Gastrocnemius medialis (tissue), 4 donors: Measurements from ENCODE around the gene PTGR2. TPM values are rescaled to one million over a fixed set of nuclear protein-coding genes. Genes with fewer than 3 reads are reported as not detected.
"Not testable (repeated sequence)": the region's sequence is repeated elsewhere in the genome, so short reads cannot be mapped to it uniquely, and the experiment has no call there.

Source experiments
- ATAC-seq, 2 donors: fragments of 150-250 bp; one replicate each; pipeline ENCODE4 v1.9.1; 2016
- DNase-seq, 2 donors: peaks; one replicate each; pipeline ENCODE4 v3.0.0-alpha.2; 2019
- H3K27ac ChIP-seq, 4 donors: fragments of 200-600 bp; sonication (generic); 1 replicate in 1 of 4; 2 replicates in 3 of 4; pipeline ENCODE4 v1.5.1; 2016 to 2018; ENCODE audit warnings: mild to moderate bottlenecking in 2 of 4, moderate library complexity in 1 of 4
- H3K27me3 ChIP-seq, 3 donors: fragments of 200-600 bp; sonication (generic) in 2 of 3; 1 replicate in 1 of 3; 2 replicates in 2 of 3; pipeline versions ENCODE4 v1.5.1 to v1.6.0; 2016 to 2019; ENCODE audit warnings: mild to moderate bottlenecking in 1 of 3, moderate library complexity in 1 of 3
- H3K36me3 ChIP-seq, 2 donors: fragments of 200-600 bp; sonication (generic) in 1 of 2; one replicate each; pipeline ENCODE4 v1.5.1; 2017 to 2018
- H3K4me1 ChIP-seq, 2 donors: fragments of 200-600 bp; sonication (generic) in 1 of 2; one replicate each; pipeline ENCODE4 v1.5.1; 2016 to 2017; ENCODE audit warnings: mild to moderate bottlenecking in 2 of 2
- H3K4me3 ChIP-seq, 4 donors: fragments of 200-600 bp; sonication (generic) in 3 of 4; 1 replicate in 1 of 4; 2 replicates in 3 of 4; pipeline ENCODE4 v1.5.1; 2016 to 2019; ENCODE audit warnings: mild to moderate bottlenecking in 2 of 4
- H3K9me3 ChIP-seq, 3 donors: fragments of 200-600 bp; sonication (generic) in 2 of 3; 1 replicate in 1 of 3; 2 replicates in 2 of 3; pipeline ENCODE4 v1.5.1; 2016 to 2019
- CTCF ChIP-seq, 5 experiments: fragments of 450-650 bp in 3 of 5; fragments of 200-600 bp in 2 of 5; sonication (generic) in 2 of 5; IDR thresholded peaks in 4 of 5; conservative IDR thresholded peaks in 1 of 5; 1 replicate in 4 of 5; 2 replicates in 1 of 5; pipeline ENCODE4 v1.5.1; 2016 to 2019; ENCODE audit warnings: antibody characterized with exemption in 5 of 5, mild to moderate bottlenecking in 3 of 5, moderate library complexity in 3 of 5
- POLR2A ChIP-seq, 2 donors: fragments of 450-650 bp; IDR thresholded peaks; one replicate each; pipeline ENCODE4 v1.6.1; 2017; ENCODE audit warnings: antibody characterized with exemption in 2 of 2, mild to moderate bottlenecking in 2 of 2, moderate library complexity in 2 of 2
- in situ Hi-C, 4 donors: fragments of 200-750 bp; cut with MboI; loops; one replicate each; pipeline versions ENCODE4 v1.15.0 to v1.8.0; 2017; ENCODE audit warnings: low sequenced_read_pairs in 4 of 4
- intact Hi-C: fragments of 100-400 bp; cut with DNase I; formaldehyde crosslinking; loops from one replicate; pipeline ENCODE4 v1.15.1; 2023; ENCODE audit warnings: low total_unique reads
- total RNA-seq, 4 donors: library from RNA; depleted of rRNA; stranded (reverse); fragments of >200 nt; gene quantifications; one replicate each; pipeline versions ENCODE4 v1.1.0 to v1.2.3, GENCODE V29; 2016

Gene PTGR2
- total RNA-seq, 4 donors from 2014 or later, result 5.6 to 15.7 (median 9.9) TPM

GRCh38 chr14:73896521-73896920 is 44.9 kb downstream of the PTGR2 start:
- ATAC-seq, result no peak
- Histone ChIP-seq H3K27me3 (no peaks in the 10 kb centered on the region), H3K9me3 (no peaks in the 10 kb centered on the region), H3K4me3 (no peak overlapping the region), H3K36me3 (peaks cover 0 to 61% of the 10 kb centered on the region in 2 donors), H3K27ac (no peak overlapping the region), H3K4me1 (peaks cover 0 to 15% of the 10 kb centered on the region in 2 donors)
- no peak for TF ChIP-seq CTCF (IDR thresholded peaks at IDR 0.05 in 4 of 5, conservative IDR thresholded peaks at IDR 0.05 in 1 of 5)
- TF ChIP-seq POLR2A (IDR thresholded peaks at IDR 0.05), result no peak
- DNase-seq, result no peak
- intact Hi-C loops, result no loop called here
- in situ Hi-C loops, result no loop called here

GRCh38 chr14:73903028-73903427 is 51.4 kb downstream of the PTGR2 start:
- in situ Hi-C loops, result no loop called here
- Histone ChIP-seq H3K27ac (no peak overlapping the region), H3K27me3 (no peaks in the 10 kb centered on the region), H3K4me1 (peaks cover 0 to 15% of the 10 kb centered on the region in 2 donors), H3K4me3 (no peak overlapping the region), H3K36me3 (peaks cover 0 to 65% of the 10 kb centered on the region in 2 donors), H3K9me3 (no peaks in the 10 kb centered on the region)
- TF ChIP-seq POLR2A (IDR thresholded peaks at IDR 0.05), result no peak
- TF ChIP-seq CTCF (IDR thresholded peaks at IDR 0.05 in 4 of 5, conservative IDR thresholded peaks at IDR 0.05 in 1 of 5), result no peak
- intact Hi-C loops, result no loop called here
- DNase-seq (no peak), ATAC-seq (no peak)

GRCh38 chr14:73909681-73910080 is 58.0 kb downstream of the PTGR2 start:
- ATAC-seq, result no peak

GRCh38 chr14:73913256-73913655 is 61.6 kb downstream of the PTGR2 start:
- H3K4me1 ChIP-seq, result no peaks in the 10 kb centered on the region
- intact Hi-C loops (no loop called here), in situ Hi-C loops (no loop called here)
- TF ChIP-seq CTCF (IDR thresholded peaks at IDR 0.05 in 4 of 5, conservative IDR thresholded peaks at IDR 0.05 in 1 of 5), result no peak
- no peak for TF ChIP-seq POLR2A (IDR thresholded peaks at IDR 0.05)
- no peaks in the 10 kb centered on the region for H3K9me3 ChIP-seq
- peaks cover 0 to 37% of the 10 kb centered on the region in 2 donors for H3K36me3 ChIP-seq
- no peak for DNase-seq
- ATAC-seq, result no peak
- no peak overlapping the region for H3K4me3 ChIP-seq
- H3K27ac ChIP-seq, result no peak overlapping the region
- H3K27me3 ChIP-seq, result no peaks in the 10 kb centered on the region

More at GRCh38 chr14:73909681-73910080, 58.0 kb downstream of the PTGR2 start:
- no peak for DNase-seq
- in situ Hi-C loops (no loop called here), intact Hi-C loops (no loop called here)
- Histone ChIP-seq H3K4me1 (no peaks in the 10 kb centered on the region), H3K27ac (no peak overlapping the region), H3K9me3 (no peaks in the 10 kb centered on the region), H3K4me3 (no peak overlapping the region), H3K36me3 (peaks cover 0 to 69% of the 10 kb centered on the region in 2 donors), H3K27me3 (no peaks in the 10 kb centered on the region)
- no peak for TF ChIP-seq POLR2A (IDR thresholded peaks at IDR 0.05)
- no peak for TF ChIP-seq CTCF (IDR thresholded peaks at IDR 0.05 in 4 of 5, conservative IDR thresholded peaks at IDR 0.05 in 1 of 5)

- ATAC-seq (no peak), DNase-seq (no peak)
- Histone ChIP-seq H3K36me3 (peaks cover 0 to 21% of the 10 kb centered on the region in 2 donors), H3K27ac (peak overlapping the region in 1 of 4 donors; percentile 20), H3K9me3 (no peaks in the 10 kb centered on the region), H3K27me3 (no peaks in the 10 kb centered on the region), H3K4me1 (no peaks in the 10 kb centered on the region), H3K4me3 (no peak overlapping the region)
- in situ Hi-C loops (no loop called here), intact Hi-C loops (no loop called here)
- no peak for TF ChIP-seq CTCF (IDR thresholded peaks at IDR 0.05 in 4 of 5, conservative IDR thresholded peaks at IDR 0.05 in 1 of 5)
- TF ChIP-seq POLR2A (IDR thresholded peaks at IDR 0.05), result no peak
Measured at GRCh38 chr14:73916324-73916723, 64.7 kb downstream of the PTGR2 start.

GRCh38 chr14:73919457-73919856 is 67.8 kb downstream of the PTGR2 start:
- H3K27me3 ChIP-seq, intact Hi-C loops, H3K27ac ChIP-seq, H3K4me3 ChIP-seq, H3K4me1 ChIP-seq, ATAC-seq, in situ Hi-C loops, H3K9me3 ChIP-seq, DNase-seq: not testable (repeated sequence)
- peaks cover 0 to 37% of the 10 kb centered on the region in 2 donors for H3K36me3 ChIP-seq
